Kasumi-1 (cell line): Measurements from ENCODE around the gene TSACC.
A peak's percentile ranks its signal among the peaks of the same experiment; 100 is the strongest.

Source experiments
- DNase-seq, 2 experiments: peaks; one replicate each; lab custom pipeline; 2025; lab: John Stamatoyannopoulos, UW

Gene TSACC

GRCh38 chr1:156376146-156376545 lies 37.8 kb downstream of the TSACC start:
- peak in 1 of 2 experiments; percentile 10 for DNase-seq

- DNase-seq = no peak
Measured at GRCh38 chr1:156376958-156377919, 38.9 kb downstream of the TSACC start.

GRCh38 chr1:156378557-156378956 lies 40.2 kb downstream of the TSACC start:
- no peak for DNase-seq

GRCh38 chr1:156379420-156380165 lies 41.3 kb downstream of the TSACC start:
- DNase-seq = no peak

- no peak for DNase-seq
Measured at GRCh38 chr1:156382561-156382960, 44.2 kb downstream of the TSACC start.

GRCh38 chr1:156383023-156383422 lies 44.7 kb downstream of the TSACC start:
- DNase-seq = peak; percentile 69 to 80

- peak in 1 of 2 experiments; percentile 35 for DNase-seq
Measured at GRCh38 chr1:156384007-156384406, 45.7 kb downstream of the TSACC start.

GRCh38 chr1:156384658-156385057 lies 46.3 kb downstream of the TSACC start:
- no peak for DNase-seq

GRCh38 chr1:156385534-156386031 lies 47.3 kb downstream of the TSACC start:
- DNase-seq = peak; percentile 83 to 88

- no peak for DNase-seq
Measured at GRCh38 chr1:156386134-156386901, 48.0 kb downstream of the TSACC start.

- no peak for DNase-seq
Measured at GRCh38 chr1:156386949-156387869, 48.9 kb downstream of the TSACC start.

GRCh38 chr1:156387870-156388173 lies 49.5 kb downstream of the TSACC start:
- DNase-seq = no peak

- no peak for DNase-seq
Measured at GRCh38 chr1:156388174-156389137, 50.1 kb downstream of the TSACC start.

GRCh38 chr1:156389311-156389710 lies 51.0 kb downstream of the TSACC start:
- no peak for DNase-seq

- DNase-seq = no peak
Measured at GRCh38 chr1:156390469-156391365, 52.4 kb downstream of the TSACC start.

- DNase-seq = no peak
Measured at GRCh38 chr1:156391366-156391677, 53.0 kb downstream of the TSACC start.

- no peak for DNase-seq
Measured at GRCh38 chr1:156391701-156392100, 53.4 kb downstream of the TSACC start.

- no peak for DNase-seq
Measured at GRCh38 chr1:156392452-156392853, 54.1 kb downstream of the TSACC start.

- no peak for DNase-seq
Measured at GRCh38 chr1:156393095-156393494, 54.8 kb downstream of the TSACC start.
